Neural cell (in vitro differentiated cells): Measurements from ENCODE around the gene MERTK. TPM values are rescaled to one million over a fixed set of nuclear protein-coding genes. Genes with fewer than 3 reads are reported as not detected.

Source experiments
- H2AFZ ChIP-seq: fragments of 200-600, 300-800 bp; sonication (generic), shearing (Covaris generic); 2 replicates; pipeline ENCODE4 v1.6.0; 2014; ENCODE audit warnings: low read depth, mild to moderate bottlenecking, antibody characterized with exemption, low read length, moderate library complexity
- H3F3A ChIP-seq: fragments of 200-600 bp; shearing (Covaris generic); 2 replicates; pipeline ENCODE4 v1.6.1; 2016; ENCODE audit warnings: mild to moderate bottlenecking, moderate library complexity, mixed read lengths, antibody characterized with exemption, low read length; ENCODE audit not compliant: insufficient read depth, poor library complexity, severe bottlenecking
- H3K27ac ChIP-seq: fragments of 200-600, 300-800 bp; sonication (generic), shearing (Covaris generic); 2 replicates; pipeline ENCODE4 v1.5.1; 2014; ENCODE audit warnings: mild to moderate bottlenecking, low read length, moderate library complexity
- H3K27me3 ChIP-seq: fragments of 300-800, 200-600 bp; sonication (generic), shearing (Covaris generic); 2 replicates; pipeline ENCODE4 v1.6.0; 2014; ENCODE audit warnings: mild to moderate bottlenecking, low read depth, low read length, moderate library complexity; ENCODE audit not compliant: insufficient read depth
- H3K36me3 ChIP-seq: fragments of 300-800, 200-600 bp; sonication (generic), shearing (Covaris generic); 2 replicates; pipeline ENCODE4 v1.5.1; 2014; ENCODE audit warnings: mild to moderate bottlenecking, antibody characterized with exemption, low read length, moderate library complexity; ENCODE audit not compliant: insufficient read depth
- H3K4me2 ChIP-seq: fragments of 300-800, 200-600 bp; sonication (generic), shearing (Covaris generic); 2 replicates; pipeline ENCODE4 v1.6.0; 2014; ENCODE audit warnings: mild to moderate bottlenecking, low read length
- H3K4me3 ChIP-seq: fragments of 300-800, 200-600 bp; sonication (generic), shearing (Covaris generic); 2 replicates; pipeline ENCODE4 v1.5.1; 2014; ENCODE audit warnings: mild to moderate bottlenecking, low read length, moderate library complexity
- H3K79me2 ChIP-seq: fragments of 200-600 bp; shearing (Covaris generic); replicated peaks from 2 replicates; pipeline ENCODE4 v1.6.0; 2014; ENCODE audit warnings: mild to moderate bottlenecking, low read length, moderate library complexity; ENCODE audit not compliant: insufficient read depth
- H3K9ac ChIP-seq: fragments of 300-800, 200-600 bp; sonication (generic), shearing (Covaris generic); 2 replicates; pipeline ENCODE4 v1.6.1; 2016; ENCODE audit warnings: mild to moderate bottlenecking, low read length, mixed read lengths
- H3K9me2 ChIP-seq: fragments of 200-600 bp; shearing (Covaris generic); 2 replicates; pipeline ENCODE4 v1.6.1; 2016; ENCODE audit warnings: mild to moderate bottlenecking, low read length, mixed read lengths; ENCODE audit not compliant: insufficient read depth
- H3K9me3 ChIP-seq: fragments of 200-600, 300-800 bp; sonication (generic), shearing (Covaris generic); 2 replicates; pipeline ENCODE4 v1.6.1; 2016; ENCODE audit warnings: mild to moderate bottlenecking, mixed run types, low read length, moderate library complexity, mixed read lengths
- H4K20me1 ChIP-seq: fragments of 200-600 bp; shearing (Covaris generic); 2 replicates; pipeline ENCODE4 v1.6.1; 2016; ENCODE audit warnings: mild to moderate bottlenecking, mixed run types; ENCODE audit not compliant: insufficient read depth
- CTCF ChIP-seq: fragments of 450-650 bp; IDR thresholded peaks from 2 replicates; pipeline ENCODE4 v1.5.1; 2014; ENCODE audit warnings: antibody characterized with exemption, mild to moderate bottlenecking, moderate library complexity; ENCODE audit not compliant: poor library complexity, severe bottlenecking
- EP300 ChIP-seq: fragments of 450-650 bp; conservative IDR thresholded peaks from 2 replicates; pipeline ENCODE4 v1.6.1; 2014; ENCODE audit warnings: antibody characterized with exemption, mild to moderate bottlenecking, moderate library complexity; ENCODE audit not compliant: poor library complexity, severe bottlenecking
- EZH2 ChIP-seq: fragments of 200-600, 300-800 bp; shearing (Covaris generic), sonication (generic); IDR thresholded peaks from 2 replicates; pipeline ENCODE4 v1.6.1; 2014; ENCODE audit warnings: antibody characterized with exemption, low read length, borderline replicate concordance, mild to moderate bottlenecking; ENCODE audit not compliant: insufficient read depth, poor library complexity, severe bottlenecking
- MXI1 ChIP-seq: fragments of 450-650 bp; conservative IDR thresholded peaks from 2 replicates; pipeline ENCODE4 v1.6.1; 2014; ENCODE audit warnings: antibody characterized with exemption, mild to moderate bottlenecking; ENCODE audit not compliant: poor library complexity, severe bottlenecking
- POLR2AphosphoS5 ChIP-seq: IDR thresholded peaks from 2 replicates; pipeline ENCODE4 v1.6.1; 2012
- RAD21 ChIP-seq: fragments of 450-650 bp; conservative IDR thresholded peaks from 2 replicates; pipeline ENCODE4 v1.6.1; 2014; ENCODE audit warnings: antibody characterized with exemption, mild to moderate bottlenecking, moderate library complexity
- REST ChIP-seq: IDR thresholded peaks from 2 replicates; pipeline ENCODE4 v1.6.1; 2012; ENCODE audit warnings: borderline replicate concordance
- SMC3 ChIP-seq: fragments of 450-650 bp; conservative IDR thresholded peaks from 2 replicates; pipeline ENCODE4 v1.6.1; 2014; ENCODE audit warnings: antibody characterized with exemption, mild to moderate bottlenecking, moderate library complexity; ENCODE audit not compliant: poor library complexity
- TAF1 ChIP-seq: IDR thresholded peaks from 2 replicates; pipeline ENCODE4 v1.6.1; 2012; ENCODE audit warnings: low read depth
- polyA plus RNA-seq: library from polyadenylated mRNA; depleted of rRNA; stranded (reverse); fragments of >200 nt; gene quantifications from 2 replicates; pipeline ENCODE4 v1.2.3, GENCODE V29; 2014

MERTK gene
- polyA plus RNA-seq, 1 donor from 2014 or later = 0.53 TPM

GRCh38 chr2:111978452-111979170 lies 80.2 kb downstream of the MERTK start:
- H3K9me2 ChIP-seq = no peaks in the 10 kb centered on the region
- no peaks in the 10 kb centered on the region for H3K79me2 ChIP-seq
- H3K4me3 ChIP-seq = no peak overlapping the region
- no peak for TF ChIP-seq TAF1
- TF ChIP-seq REST = no peak
- TF ChIP-seq EP300 = no peak
- no peak for TF ChIP-seq SMC3
- no peak for TF ChIP-seq MXI1
- no peak for TF ChIP-seq CTCF
- no peak for TF ChIP-seq EZH2
- TF ChIP-seq POLR2AphosphoS5 = no peak
- TF ChIP-seq RAD21 = no peak
- no peaks in the 10 kb centered on the region for H4K20me1 ChIP-seq
- no peak overlapping the region for H2AFZ ChIP-seq
- no peak overlapping the region for H3K9ac ChIP-seq
- no peaks in the 10 kb centered on the region for H3K27me3 ChIP-seq
- H3F3A ChIP-seq = no peaks in the 10 kb centered on the region
- no peaks in the 10 kb centered on the region for H3K36me3 ChIP-seq
- H3K9me3 ChIP-seq = no peaks in the 10 kb centered on the region
- H3K4me2 ChIP-seq = no peak overlapping the region
- H3K27ac ChIP-seq = no peak overlapping the region

GRCh38 chr2:111981666-111982065 lies 83.3 kb downstream of the MERTK start:
- H4K20me1 ChIP-seq = no peaks in the 10 kb centered on the region
- no peaks in the 10 kb centered on the region for H3K79me2 ChIP-seq
- H3F3A ChIP-seq = no peaks in the 10 kb centered on the region
- no peaks in the 10 kb centered on the region for H3K9me2 ChIP-seq
- no peaks in the 10 kb centered on the region for H3K36me3 ChIP-seq
- H3K4me3 ChIP-seq = no peak overlapping the region
- H3K27ac ChIP-seq = no peak overlapping the region
- no peaks in the 10 kb centered on the region for H3K9me3 ChIP-seq
- no peak overlapping the region for H3K9ac ChIP-seq
- no peak overlapping the region for H3K4me2 ChIP-seq
- no peak overlapping the region for H2AFZ ChIP-seq
- no peaks in the 10 kb centered on the region for H3K27me3 ChIP-seq
- TF ChIP-seq EZH2 = no peak
- no peak for TF ChIP-seq REST
- no peak for TF ChIP-seq POLR2AphosphoS5
- TF ChIP-seq SMC3 = no peak
- no peak for TF ChIP-seq MXI1
- TF ChIP-seq RAD21 = no peak
